ENCODE results near the gene NME4.

NME4 gene

DNA sequence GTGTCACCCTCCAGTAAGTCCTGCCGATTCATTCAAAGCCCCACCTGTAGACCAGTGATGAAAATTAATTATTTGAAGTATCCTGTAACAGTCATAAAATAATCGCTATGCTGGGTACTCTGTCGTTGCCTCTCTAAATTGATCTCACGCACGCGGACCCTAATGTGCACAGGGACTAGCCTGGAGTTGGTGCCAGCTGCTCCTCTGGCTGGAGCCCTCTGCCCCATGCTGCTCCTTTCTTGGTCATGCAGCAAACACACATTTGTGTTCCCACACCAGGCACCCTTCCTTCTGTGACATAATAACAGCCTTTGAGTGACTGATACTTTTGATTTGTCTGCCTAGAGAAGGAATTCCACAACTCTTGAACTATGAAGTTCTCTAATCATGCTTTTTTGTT is 44.4 kb downstream of the NME4 start:
- no peak for FAIRE-seq

DNA sequence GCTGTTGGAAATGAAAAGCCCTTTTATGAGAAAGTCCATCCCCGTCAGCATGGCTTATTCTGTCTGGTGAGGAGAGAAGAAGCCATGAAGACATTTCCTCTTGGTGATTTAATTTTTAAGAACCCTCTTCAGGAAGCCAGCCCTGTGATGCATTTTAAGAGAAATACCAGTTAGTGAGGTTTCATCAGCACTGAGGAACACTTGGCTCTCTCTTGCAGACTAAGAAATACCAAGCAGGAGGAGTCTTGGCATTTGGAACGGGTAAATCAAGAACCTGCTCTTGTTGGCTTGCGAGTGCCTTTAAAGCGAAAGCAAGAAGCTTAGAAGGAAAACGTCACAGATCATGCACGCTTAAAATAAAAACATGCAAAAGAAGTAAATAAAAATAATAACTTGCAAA is 46.0 kb downstream of the NME4 start:
- FAIRE-seq = no peak

DNA sequence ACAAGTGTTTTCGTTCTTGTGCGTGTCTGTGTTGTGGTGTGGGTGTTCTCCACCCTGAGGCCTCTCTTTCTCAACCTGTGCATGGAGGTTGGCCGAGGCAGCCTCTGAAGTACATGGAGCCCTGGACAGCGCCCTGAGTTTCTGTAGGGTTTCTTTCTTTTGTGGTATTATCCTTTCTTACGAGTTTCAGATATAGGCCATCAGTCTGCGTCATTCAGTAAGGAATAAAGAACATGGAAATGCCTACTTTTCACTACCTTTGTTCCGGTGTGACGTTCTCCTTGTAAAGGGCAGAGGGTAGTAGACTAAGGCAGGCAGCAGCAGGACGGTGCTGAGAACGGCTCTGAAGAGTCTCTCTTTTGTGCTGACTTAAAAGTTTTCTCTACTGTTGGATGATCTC is 47.0 kb downstream of the NME4 start:
- no peak for FAIRE-seq

DNA sequence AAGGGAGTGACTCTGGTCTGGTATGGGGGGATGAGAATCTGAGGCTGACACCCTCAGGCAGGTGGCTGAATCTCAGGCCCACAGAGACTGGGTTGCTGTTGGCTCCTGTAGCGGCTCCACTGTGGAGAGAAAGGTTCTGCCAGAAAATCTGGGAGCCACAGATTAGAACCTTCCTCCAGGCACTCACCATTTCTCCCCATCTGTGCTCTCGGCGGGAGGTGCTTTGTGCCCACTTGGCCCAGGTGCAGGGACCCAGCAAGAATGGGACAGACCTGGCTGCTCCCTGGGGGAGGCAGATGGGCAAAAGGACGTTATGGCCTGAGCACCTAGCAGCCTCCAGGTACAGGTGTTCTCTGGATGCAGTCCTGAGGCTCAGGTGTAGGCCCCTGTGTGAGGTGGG is 48.6 kb downstream of the NME4 start:
- no peak for FAIRE-seq
